ENCODE data around the gene RUFY3. TPM values are rescaled to one million over a fixed set of nuclear protein-coding genes. Genes with fewer than 3 reads are reported as not detected.
A peak's percentile ranks its signal among the peaks of the same experiment; 100 is the strongest.

RUFY3 gene
- total RNA-seq, 1 experiment from 2014 or later = 36.4 TPM

GRCh38 chr4:70772929-70773555 is 51.3 kb downstream of the RUFY3 start:
- no peak for DNase-seq (ENCODE audit: low read depth)

- DNase-seq (ENCODE audit: low read depth) = no peak
Measured at GRCh38 chr4:70778888-70779422, 57.2 kb downstream of the RUFY3 start.

GRCh38 chr4:70783096-70783495 is 61.3 kb downstream of the RUFY3 start:
- no peak for DNase-seq (ENCODE audit: low read depth)

GRCh38 chr4:70787496-70787895 is 65.7 kb downstream of the RUFY3 start:
- DNase-seq (ENCODE audit: low read depth) = no peak

- no peak for DNase-seq (ENCODE audit: low read depth)
Measured at GRCh38 chr4:70788733-70789132, 67.0 kb downstream of the RUFY3 start.

GRCh38 chr4:70793626-70794025 is 71.9 kb downstream of the RUFY3 start:
- no peak for DNase-seq (ENCODE audit: low read depth)

- no peak for DNase-seq (ENCODE audit: low read depth)
Measured at GRCh38 chr4:70801265-70801809, 79.6 kb downstream of the RUFY3 start.

GRCh38 chr4:70802928-70803580 is 81.3 kb downstream of the RUFY3 start:
- DNase-seq (ENCODE audit: low read depth) = no peak

- no peak for DNase-seq (ENCODE audit: low read depth)
Measured at GRCh38 chr4:70808151-70808550, 86.4 kb downstream of the RUFY3 start.

- peak; percentile 8 for DNase-seq (ENCODE audit: low read depth)
Measured at GRCh38 chr4:70815370-70815769, 93.6 kb downstream of the RUFY3 start.

GRCh38 chr4:70816894-70817293 is 95.1 kb downstream of the RUFY3 start:
- no peak for DNase-seq (ENCODE audit: low read depth)

GRCh38 chr4:70818173-70818855 is 96.5 kb downstream of the RUFY3 start:
- DNase-seq (ENCODE audit: low read depth) = no peak

GRCh38 chr4:70818921-70819320 is 97.2 kb downstream of the RUFY3 start:
- no peak for DNase-seq (ENCODE audit: low read depth)

- DNase-seq (ENCODE audit: low read depth) = no peak
Measured at GRCh38 chr4:70829015-70829414, 107.3 kb downstream of the RUFY3 start.

GRCh38 chr4:70829492-70829891 is 107.7 kb downstream of the RUFY3 start:
- no peak for DNase-seq (ENCODE audit: low read depth)

- no peak for DNase-seq (ENCODE audit: low read depth)
Measured at GRCh38 chr4:70830054-70830453, 108.3 kb downstream of the RUFY3 start.

- DNase-seq (ENCODE audit: low read depth) = no peak
Measured at GRCh38 chr4:70831293-70831692, 109.5 kb downstream of the RUFY3 start.

- no peak for DNase-seq (ENCODE audit: low read depth)
Measured at GRCh38 chr4:70833675-70834074, 111.9 kb downstream of the RUFY3 start.

- DNase-seq (ENCODE audit: low read depth) = no peak
Measured at GRCh38 chr4:70836081-70836480, 114.3 kb downstream of the RUFY3 start.

GRCh38 chr4:70838204-70838603 is 116.4 kb downstream of the RUFY3 start:
- DNase-seq (ENCODE audit: low read depth) = no peak

GRCh38 chr4:70838666-70839588 is 117.2 kb downstream of the RUFY3 start:
- peak; percentile 66 for DNase-seq (ENCODE audit: low read depth)
